Ishikawa (cell line): Measurements from ENCODE around the gene NTM.

ENCODE experiments used
- CEBPB ChIP-seq: IDR thresholded peaks from 2 replicates; pipeline ENCODE4 v1.6.1; 2012
- CREB1 ChIP-seq: IDR thresholded peaks from 2 replicates; pipeline ENCODE4 v1.6.1; 2012; ENCODE audit warnings: low read depth
- EGR1 ChIP-seq: IDR thresholded peaks from 2 replicates; pipeline ENCODE4 v1.6.1; 2012
- EP300 ChIP-seq: IDR thresholded peaks from 2 replicates; pipeline ENCODE4 v1.6.1; 2012; ENCODE audit warnings: borderline replicate concordance
- FOXM1 ChIP-seq: IDR thresholded peaks from 2 replicates; pipeline ENCODE4 v1.6.1; 2012; ENCODE audit warnings: low read depth, borderline replicate concordance
- MAX ChIP-seq: IDR thresholded peaks from 2 replicates; pipeline ENCODE4 v1.6.1; 2012
- NFIC ChIP-seq: IDR thresholded peaks from 2 replicates; pipeline ENCODE4 v1.6.1; 2012
- RAD21 ChIP-seq: IDR thresholded peaks from 2 replicates; pipeline ENCODE4 v1.6.1; 2012; ENCODE audit warnings: low read depth
- REST ChIP-seq: IDR thresholded peaks from 2 replicates; pipeline ENCODE4 v1.6.1; 2012; ENCODE audit warnings: low read depth, mild to moderate bottlenecking
- TAF1 ChIP-seq: IDR thresholded peaks from 2 replicates; pipeline ENCODE4 v1.6.1; 2012; ENCODE audit warnings: low read depth, mild to moderate bottlenecking
- TCF12 ChIP-seq: IDR thresholded peaks from 2 replicates; pipeline ENCODE4 v1.6.1; 2012; ENCODE audit warnings: low read depth
- TEAD4 ChIP-seq: IDR thresholded peaks from 2 replicates; pipeline ENCODE4 v1.6.1; 2012
- USF1 ChIP-seq: IDR thresholded peaks from 2 replicates; pipeline ENCODE4 v1.6.1; 2012
- YY1 ChIP-seq: IDR thresholded peaks from 2 replicates; pipeline ENCODE4 v1.6.1; 2012; ENCODE audit warnings: low read depth
- ZBTB7A ChIP-seq: IDR thresholded peaks from 2 replicates; pipeline ENCODE4 v1.6.1; 2012; ENCODE audit warnings: low read depth

The NTM gene

DNA sequence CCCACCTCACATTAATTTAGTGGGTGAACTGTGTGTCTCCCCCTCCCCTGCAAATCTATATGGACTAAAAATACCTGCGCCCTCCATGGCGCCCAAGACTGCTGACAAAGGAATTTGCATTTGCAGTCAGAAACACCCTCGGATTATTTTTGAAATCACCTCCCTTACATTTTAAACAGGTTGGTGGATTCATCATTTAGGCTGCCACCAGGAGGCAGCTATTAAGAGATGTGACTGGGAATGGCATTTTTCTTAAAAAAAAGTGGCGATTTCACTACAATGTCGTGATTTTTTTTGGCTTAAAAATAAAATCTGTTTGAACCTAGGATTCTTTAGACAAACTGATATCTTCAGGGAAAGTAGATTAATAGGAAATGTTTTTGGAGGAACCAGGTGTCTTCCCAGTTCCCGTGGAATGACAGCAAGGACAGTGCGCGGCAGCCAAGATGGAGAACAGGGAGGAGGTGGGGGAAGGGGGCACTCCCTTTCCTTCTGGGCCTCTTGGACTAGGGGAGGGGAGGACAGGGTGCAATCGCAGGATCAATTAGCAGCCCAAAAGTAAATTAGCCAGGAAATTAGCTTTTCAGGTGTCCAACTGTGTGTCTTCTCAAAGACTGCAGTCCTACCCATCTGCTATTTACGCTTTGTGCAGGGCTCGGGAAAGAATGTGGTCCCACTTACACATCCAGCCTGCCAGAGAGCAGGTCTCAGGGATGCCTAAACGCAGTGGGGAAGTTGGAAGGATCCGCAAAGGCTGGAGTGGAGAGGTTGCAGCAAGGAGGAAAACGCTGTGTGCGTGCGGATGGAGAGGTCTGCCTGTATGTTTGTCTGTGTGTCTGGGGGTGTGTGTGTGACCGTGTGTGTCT lies 496.4 kb downstream of the NTM start:
- TF ChIP-seq ZBTB7A (no peak), CREB1 (no peak), REST (no peak), TEAD4 (no peak), TAF1 (no peak), RAD21 (no peak), EGR1 (no peak), EP300 (no peak), YY1 (no peak), USF1 (no peak), TCF12 (no peak), MAX (no peak), FOXM1 (no peak), NFIC (no peak), CEBPB (no peak)

- TF ChIP-seq RAD21, result peak; percentile 49
- TF ChIP-seq FOXM1, result no peak
Observed at GRCh38 chr11:131867457-131868257, 497.2 kb downstream of the NTM start.

GRCh38 chr11:131868629-131869507 lies 498.5 kb downstream of the NTM start:
- TF ChIP-seq TEAD4 (no peak), FOXM1 (no peak), EGR1 (no peak), YY1 (no peak), TAF1 (no peak), USF1 (no peak), CREB1 (no peak), TCF12 (no peak), RAD21 (no peak), MAX (no peak), REST (no peak), EP300 (no peak), NFIC (no peak), CEBPB (no peak), ZBTB7A (no peak)

GRCh38 chr11:131870305-131870704 lies 499.9 kb downstream of the NTM start:
- TF ChIP-seq CEBPB (no peak), NFIC (no peak), TEAD4 (no peak), EGR1 (no peak), CREB1 (no peak), RAD21 (no peak), USF1 (no peak), YY1 (no peak), MAX (no peak), TCF12 (no peak)
